ENCODE measurements around the gene ATG101. TPM values are rescaled to one million over a fixed set of nuclear protein-coding genes. Genes with fewer than 3 reads are reported as not detected.

Gene ATG101
- total and polyA plus RNA-seq, 2 donors: 36.7 to 43.3 TPM

DNA sequence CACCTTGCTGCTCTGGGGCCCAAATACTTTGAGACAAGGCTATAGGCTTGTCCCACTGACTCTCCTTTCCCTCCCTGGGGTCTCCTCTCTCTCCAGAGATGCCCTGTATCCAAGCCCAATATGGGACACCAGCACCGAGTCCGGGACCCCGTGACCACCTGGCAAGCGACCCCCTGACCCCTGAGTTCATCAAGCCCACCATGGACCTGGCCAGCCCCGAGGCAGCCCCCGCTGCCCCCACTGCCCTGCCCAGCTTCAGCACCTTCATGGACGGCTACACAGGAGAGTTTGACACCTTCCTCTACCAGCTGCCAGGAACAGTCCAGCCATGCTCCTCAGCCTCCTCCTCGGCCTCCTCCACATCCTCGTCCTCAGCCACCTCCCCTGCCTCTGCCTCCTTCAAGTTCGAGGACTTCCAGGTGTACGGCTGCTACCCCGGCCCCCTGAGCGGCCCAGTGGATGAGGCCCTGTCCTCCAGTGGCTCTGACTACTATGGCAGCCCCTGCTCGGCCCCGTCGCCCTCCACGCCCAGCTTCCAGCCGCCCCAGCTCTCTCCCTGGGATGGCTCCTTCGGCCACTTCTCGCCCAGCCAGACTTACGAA lies 15.4 kb upstream of the ATG101 start:
- no peak for DNase-seq (ENCODE audit: low read depth in 6 of 9, low spot score in 9 of 9)
- Histone ChIP-seq H3K36me3 (ENCODE audit: control insufficient read depth in 2 of 2, insufficient read depth in 2 of 2, low read length in 1 of 2) (peaks cover 10 to 38% of the 10 kb centered on the region in 2 donors), H3K4me3 (ENCODE audit: low read length in 2 of 2) (peak overlapping the region in 1 of 2 donors; percentile 62), H3K27me3 (ENCODE audit: control insufficient read depth in 2 of 2, insufficient read depth in 1 of 2, low read length in 1 of 2) (peaks cover 10 to 47% of the 10 kb centered on the region in 2 donors), H3K27ac (ENCODE audit: low read depth in 1 of 2, low read length in 1 of 2) (no peak overlapping the region), H3K9me3 (ENCODE audit: control insufficient read depth in 2 of 2, insufficient read depth in 1 of 2, low read length in 1 of 2) (peaks cover 0 to 14% of the 10 kb centered on the region in 2 donors), H3K4me1 (ENCODE audit: control insufficient read depth in 2 of 2, insufficient read depth in 2 of 2, low read length in 2 of 2) (peaks cover 18 to 34% of the 10 kb centered on the region in 2 donors)
- 94% methylated on average over 21 of the region's 21 CpGs for WGBS

DNA sequence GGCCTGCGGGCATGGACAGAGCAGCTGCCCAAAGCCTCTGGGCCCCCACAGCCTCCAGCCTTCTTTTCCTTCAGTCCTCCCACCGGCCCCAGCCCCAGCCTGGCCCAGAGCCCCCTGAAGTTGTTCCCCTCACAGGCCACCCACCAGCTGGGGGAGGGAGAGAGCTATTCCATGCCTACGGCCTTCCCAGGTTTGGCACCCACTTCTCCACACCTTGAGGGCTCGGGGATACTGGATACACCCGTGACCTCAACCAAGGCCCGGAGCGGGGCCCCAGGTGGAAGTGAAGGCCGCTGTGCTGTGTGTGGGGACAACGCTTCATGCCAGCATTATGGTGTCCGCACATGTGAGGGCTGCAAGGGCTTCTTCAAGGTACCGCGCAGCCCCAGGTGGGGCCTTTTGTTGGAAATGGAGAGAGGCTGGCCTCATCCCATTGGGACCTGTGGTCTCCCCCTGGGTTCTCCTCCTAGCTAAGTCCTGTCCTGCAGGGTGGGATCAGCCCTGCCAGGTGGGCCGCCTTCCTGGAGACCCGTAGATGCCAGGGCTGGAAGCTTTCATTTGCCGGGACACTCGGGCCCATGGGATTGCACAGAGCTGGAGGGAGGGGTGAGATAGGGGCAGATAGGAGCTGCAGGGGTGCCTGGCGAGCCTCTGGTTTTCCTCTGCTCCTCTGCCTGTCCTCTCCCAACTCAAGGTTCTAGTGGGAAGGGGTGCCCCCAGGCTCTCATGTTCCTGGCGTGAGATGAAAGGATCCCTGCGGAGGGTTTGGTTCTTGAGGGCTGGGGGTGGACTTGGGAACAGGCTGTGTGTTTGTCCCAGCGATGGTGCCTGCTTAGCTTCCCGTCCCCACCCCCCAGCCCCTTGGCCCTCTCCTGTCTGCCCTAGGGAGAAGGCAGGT lies 14.7 kb upstream of the ATG101 start:
- H3K4me3 ChIP-seq (ENCODE audit: low read length in 2 of 2): no peak overlapping the region
- peaks cover 10 to 38% of the 10 kb centered on the region in 2 donors for H3K36me3 ChIP-seq (ENCODE audit: control insufficient read depth in 2 of 2, insufficient read depth in 2 of 2, low read length in 1 of 2)
- H3K27ac ChIP-seq (ENCODE audit: low read depth in 1 of 2, low read length in 1 of 2): no peak overlapping the region
- peaks cover 5 to 40% of the 10 kb centered on the region in 2 donors for H3K27me3 ChIP-seq (ENCODE audit: control insufficient read depth in 2 of 2, insufficient read depth in 1 of 2, low read length in 1 of 2)
- peaks cover 17 to 30% of the 10 kb centered on the region in 2 donors for H3K4me1 ChIP-seq (ENCODE audit: control insufficient read depth in 2 of 2, insufficient read depth in 2 of 2, low read length in 2 of 2)
- DNase-seq (ENCODE audit: low read depth in 6 of 9, low spot score in 9 of 9): no peak
- peaks cover 0 to 12% of the 10 kb centered on the region in 2 donors for H3K9me3 ChIP-seq (ENCODE audit: control insufficient read depth in 2 of 2, insufficient read depth in 1 of 2, low read length in 1 of 2)
- WGBS: 98% methylated on average over 21 of the region's 21 CpGs

DNA sequence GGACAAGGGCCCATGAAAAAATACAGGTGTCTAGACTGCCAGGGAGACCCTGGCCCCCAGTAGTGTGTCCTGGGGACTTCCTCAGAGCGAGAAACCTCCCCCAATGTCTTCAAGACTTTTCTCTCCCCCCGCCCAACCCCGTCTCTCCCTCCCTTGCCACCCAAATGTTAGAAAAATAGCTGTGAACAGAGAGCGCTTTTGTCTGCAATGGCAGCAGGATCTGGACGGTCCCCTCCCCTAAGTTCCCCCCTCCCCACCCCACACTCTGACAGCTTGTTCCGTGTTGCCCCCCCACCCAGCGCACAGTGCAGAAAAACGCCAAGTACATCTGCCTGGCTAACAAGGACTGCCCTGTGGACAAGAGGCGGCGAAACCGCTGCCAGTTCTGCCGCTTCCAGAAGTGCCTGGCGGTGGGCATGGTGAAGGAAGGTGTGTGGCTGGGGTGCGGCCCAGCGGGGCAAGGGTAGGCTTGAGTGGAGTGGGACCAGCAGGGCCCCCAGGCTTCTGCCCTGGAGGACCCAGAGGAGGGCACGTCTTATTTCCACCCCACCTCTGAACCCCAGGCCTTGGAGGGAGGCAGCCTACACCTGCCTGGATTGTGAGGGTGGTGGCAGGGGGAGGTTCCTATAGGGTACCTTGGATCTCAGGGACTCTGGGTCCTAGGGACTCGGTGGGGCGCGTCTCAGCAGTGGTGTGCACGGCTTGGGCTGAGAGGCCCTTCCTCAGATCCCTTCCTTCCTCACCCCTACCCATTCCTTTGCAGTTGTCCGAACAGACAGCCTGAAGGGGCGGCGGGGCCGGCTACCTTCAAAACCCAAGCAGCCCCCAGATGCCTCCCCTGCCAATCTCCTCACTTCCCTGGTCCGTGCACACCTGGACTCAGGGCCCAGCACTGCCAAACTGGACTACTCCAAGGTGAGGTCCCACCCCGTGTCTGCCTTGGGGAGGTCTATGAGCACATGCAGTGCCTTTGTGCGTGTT lies 13.8 kb upstream of the ATG101 start:
- Histone ChIP-seq H3K27ac (ENCODE audit: low read depth in 1 of 2, low read length in 1 of 2) (no peak overlapping the region), H3K4me3 (ENCODE audit: low read length in 2 of 2) (no peak overlapping the region), H3K36me3 (ENCODE audit: control insufficient read depth in 2 of 2, insufficient read depth in 2 of 2, low read length in 1 of 2) (peaks cover 10 to 38% of the 10 kb centered on the region in 2 donors)

GRCh38 chr12:52056801-52057637 lies 12.8 kb upstream of the ATG101 start:
- Histone ChIP-seq H3K27ac (ENCODE audit: low read depth in 1 of 2, low read length in 1 of 2) (no peak overlapping the region), H3K9me3 (ENCODE audit: control insufficient read depth in 2 of 2, insufficient read depth in 1 of 2, low read length in 1 of 2) (peaks cover 0 to 9% of the 10 kb centered on the region in 2 donors), H3K4me3 (ENCODE audit: low read length in 2 of 2) (no peak overlapping the region), H3K4me1 (ENCODE audit: control insufficient read depth in 2 of 2, insufficient read depth in 2 of 2, low read length in 2 of 2) (peaks cover 6 to 12% of the 10 kb centered on the region in 2 donors), H3K36me3 (ENCODE audit: control insufficient read depth in 2 of 2, insufficient read depth in 2 of 2, low read length in 1 of 2) (peaks cover 10 to 38% of the 10 kb centered on the region in 2 donors), H3K27me3 (ENCODE audit: control insufficient read depth in 2 of 2, insufficient read depth in 1 of 2, low read length in 1 of 2) (peaks cover 0 to 20% of the 10 kb centered on the region in 2 donors)
- 95% methylated on average over 23 of the region's 23 CpGs for WGBS
- no peak for DNase-seq (ENCODE audit: low read depth in 6 of 9, low spot score in 9 of 9)

More for the DNA sequence above, 13.8 kb upstream of the ATG101 start:
- peaks cover 0 to 9% of the 10 kb centered on the region in 2 donors for H3K9me3 ChIP-seq (ENCODE audit: control insufficient read depth in 2 of 2, insufficient read depth in 1 of 2, low read length in 1 of 2)
- DNase-seq (ENCODE audit: low read depth in 6 of 9, low spot score in 9 of 9): no peak
- H3K4me1 ChIP-seq (ENCODE audit: control insufficient read depth in 2 of 2, insufficient read depth in 2 of 2, low read length in 2 of 2): peaks cover 8 to 20% of the 10 kb centered on the region in 2 donors
- H3K27me3 ChIP-seq (ENCODE audit: control insufficient read depth in 2 of 2, insufficient read depth in 1 of 2, low read length in 1 of 2): peaks cover 0 to 30% of the 10 kb centered on the region in 2 donors
- 94% methylated on average over 27 of the region's 27 CpGs for WGBS

- H3K4me3 ChIP-seq (ENCODE audit: low read length in 2 of 2): no peak overlapping the region
- H3K9me3 ChIP-seq (ENCODE audit: control insufficient read depth in 2 of 2, insufficient read depth in 1 of 2, low read length in 1 of 2): peaks cover 0 to under 1% of the 10 kb centered on the region in 2 donors
- no peak for DNase-seq (ENCODE audit: low read depth in 6 of 9, low spot score in 9 of 9)
- 94% methylated on average over 14 of the region's 14 CpGs for WGBS
- H3K4me1 ChIP-seq (ENCODE audit: control insufficient read depth in 2 of 2, insufficient read depth in 2 of 2, low read length in 2 of 2): peaks cover 0 to 3% of the 10 kb centered on the region in 2 donors
- no peak overlapping the region for H3K27ac ChIP-seq (ENCODE audit: low read depth in 1 of 2, low read length in 1 of 2)
- peaks cover 0 to 11% of the 10 kb centered on the region in 2 donors for H3K27me3 ChIP-seq (ENCODE audit: control insufficient read depth in 2 of 2, insufficient read depth in 1 of 2, low read length in 1 of 2)
- H3K36me3 ChIP-seq (ENCODE audit: control insufficient read depth in 2 of 2, insufficient read depth in 2 of 2, low read length in 1 of 2): peaks cover 10 to 38% of the 10 kb centered on the region in 2 donors
These were observed 11.9 kb upstream of the ATG101 start for GRCh38 chr12:52057638-52058576.

- no peak for DNase-seq (ENCODE audit: low read depth in 6 of 9, low spot score in 9 of 9)
- H3K4me3 ChIP-seq (ENCODE audit: low read length in 2 of 2): no peak overlapping the region
- H3K27ac ChIP-seq (ENCODE audit: low read depth in 1 of 2, low read length in 1 of 2): no peak overlapping the region
- H3K4me1 ChIP-seq (ENCODE audit: control insufficient read depth in 2 of 2, insufficient read depth in 2 of 2, low read length in 2 of 2): no peaks in the 10 kb centered on the region
- no peaks in the 10 kb centered on the region for H3K9me3 ChIP-seq (ENCODE audit: control insufficient read depth in 2 of 2, insufficient read depth in 1 of 2, low read length in 1 of 2)
- peaks cover 0 to 6% of the 10 kb centered on the region in 2 donors for H3K27me3 ChIP-seq (ENCODE audit: control insufficient read depth in 2 of 2, insufficient read depth in 1 of 2, low read length in 1 of 2)
- 89% methylated on average over 25 of the region's 25 CpGs for WGBS
- peaks cover 10 to 38% of the 10 kb centered on the region in 2 donors for H3K36me3 ChIP-seq (ENCODE audit: control insufficient read depth in 2 of 2, insufficient read depth in 2 of 2, low read length in 1 of 2)
These were observed 11.0 kb upstream of the ATG101 start for GRCh38 chr12:52058631-52059361.
